ENCODE measurements around the gene WDR93.

WDR93 gene

GRCh38 chr15:89690276-89691218, at the start of gene WDR93, which contains the start of gene PEX11A:
Gene WDR93, plus strand, starts transcription at chr15:89690811. Its CDS starts 10,936 bp downstream, at chr15:89701747.
Gene PEX11A, minus strand, starts transcription at chr15:89690754. Its CDS starts 122 bp downstream, at chr15:89690632.
- no peaks in the 10 kb centered on the region for H3K4me1 ChIP-seq (ENCODE audit: insufficient read depth, insufficient read length)
- H3K27me3 ChIP-seq (ENCODE audit: insufficient read depth, insufficient read length), result peaks cover 18% of the 10 kb centered on the region
- TF ChIP-seq ZNF274 (IDR thresholded peaks at IDR 0.05; ENCODE audit: low read depth, low read length), result no peak
- no peak for TF ChIP-seq YY1 (IDR thresholded peaks at IDR 0.05; ENCODE audit: insufficient read depth, insufficient read length)
- H3K4me3 ChIP-seq (ENCODE audit: insufficient read length, low read depth), result peak within 1 kb of the TSS; percentile 80
- H3K9me3 ChIP-seq (ENCODE audit: insufficient read depth, low read length), result no peaks in the 10 kb centered on the region
- DNase-seq (ENCODE audit: low read depth, low spot score), result peak; percentile 64
- H3K36me3 ChIP-seq (ENCODE audit: insufficient read depth, insufficient read length, low read length), result no peaks in the 10 kb centered on the region
- H3K9ac ChIP-seq (ENCODE audit: insufficient read length, low read depth), result peak within 1 kb of the TSS; percentile 73

GRCh38 chr15:89641053-89641452, 49.6 kb upstream of the WDR93 start:
- Histone ChIP-seq H3K36me3 (ENCODE audit: insufficient read depth, insufficient read length, low read length) (peaks cover 52% of the 10 kb centered on the region), H3K27me3 (ENCODE audit: insufficient read depth, insufficient read length) (no peaks in the 10 kb centered on the region), H3K4me1 (ENCODE audit: insufficient read depth, insufficient read length) (no peaks in the 10 kb centered on the region), H3K9ac (ENCODE audit: insufficient read length, low read depth) (no peak overlapping the region), H3K9me3 (ENCODE audit: insufficient read depth, low read length) (no peaks in the 10 kb centered on the region; the same call in 1 of the 2 replicates), H3K4me3 (ENCODE audit: insufficient read length, low read depth) (no peak overlapping the region)
- TF ChIP-seq YY1 (IDR thresholded peaks at IDR 0.05; ENCODE audit: insufficient read depth, insufficient read length) (no peak), SUZ12 (IDR thresholded peaks at IDR 0.05; ENCODE audit: extremely low read depth, insufficient read depth, insufficient read length) (no peak), ZNF274 (IDR thresholded peaks at IDR 0.05; ENCODE audit: low read depth, low read length) (no peak)
- DNase-seq (ENCODE audit: low read depth, low spot score), result no peak

DNA sequence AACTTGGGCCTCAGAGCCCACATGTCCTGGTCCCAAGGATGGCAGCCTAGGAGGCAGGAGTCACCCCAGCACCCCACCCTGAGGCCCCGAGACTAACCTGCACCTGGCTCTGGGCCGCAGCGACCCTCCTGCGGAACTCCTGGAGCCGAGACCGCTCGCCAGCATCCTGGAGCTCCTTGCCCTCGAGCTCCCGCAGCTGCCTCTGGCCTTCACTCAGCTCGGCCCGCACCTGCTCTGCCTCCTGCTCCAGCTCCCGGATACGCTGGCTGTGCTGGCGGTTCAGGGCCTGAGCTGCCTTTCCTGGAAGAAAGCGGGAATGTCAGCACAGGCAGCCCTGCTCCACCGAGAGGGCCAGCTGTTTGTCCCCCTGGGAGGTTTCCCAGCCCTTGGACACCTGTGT, 48.5 kb upstream of the WDR93 start:
- Histone ChIP-seq H3K9me3 (ENCODE audit: insufficient read depth, low read length) (no peaks in the 10 kb centered on the region; the same call in 1 of the 2 replicates), H3K36me3 (ENCODE audit: insufficient read depth, insufficient read length, low read length) (peaks cover 62% of the 10 kb centered on the region), H3K27me3 (ENCODE audit: insufficient read depth, insufficient read length) (no peaks in the 10 kb centered on the region), H3K4me1 (ENCODE audit: insufficient read depth, insufficient read length) (no peaks in the 10 kb centered on the region), H3K4me3 (ENCODE audit: insufficient read length, low read depth) (no peak overlapping the region), H3K9ac (ENCODE audit: insufficient read length, low read depth) (no peak overlapping the region)
- DNase-seq (ENCODE audit: low read depth, low spot score), result no peak
- TF ChIP-seq SUZ12 (IDR thresholded peaks at IDR 0.05; ENCODE audit: extremely low read depth, insufficient read depth, insufficient read length) (no peak), YY1 (IDR thresholded peaks at IDR 0.05; ENCODE audit: insufficient read depth, insufficient read length) (no peak), ZNF274 (IDR thresholded peaks at IDR 0.05; ENCODE audit: low read depth, low read length) (no peak)

GRCh38 chr15:89645680-89646079, 44.9 kb upstream of the WDR93 start:
- peaks cover 3% of the 10 kb centered on the region for H3K4me1 ChIP-seq (ENCODE audit: insufficient read depth, insufficient read length)
- DNase-seq (ENCODE audit: low read depth, low spot score), result no peak
- H3K9me3 ChIP-seq (ENCODE audit: insufficient read depth, low read length), result no peaks in the 10 kb centered on the region
- no peak overlapping the region for H3K9ac ChIP-seq (ENCODE audit: insufficient read length, low read depth)
- TF ChIP-seq SUZ12 (IDR thresholded peaks at IDR 0.05; ENCODE audit: extremely low read depth, insufficient read depth, insufficient read length), result no peak
- TF ChIP-seq YY1 (IDR thresholded peaks at IDR 0.05; ENCODE audit: insufficient read depth, insufficient read length), result no peak
- TF ChIP-seq ZNF274 (IDR thresholded peaks at IDR 0.05; ENCODE audit: low read depth, low read length), result no peak
- H3K27me3 ChIP-seq (ENCODE audit: insufficient read depth, insufficient read length), result no peaks in the 10 kb centered on the region
- H3K4me3 ChIP-seq (ENCODE audit: insufficient read length, low read depth), result no peak overlapping the region
- peaks cover 90% of the 10 kb centered on the region for H3K36me3 ChIP-seq (ENCODE audit: insufficient read depth, insufficient read length, low read length)

- Histone ChIP-seq H3K4me1 (ENCODE audit: insufficient read depth, insufficient read length) (peaks cover 3% of the 10 kb centered on the region), H3K4me3 (ENCODE audit: insufficient read length, low read depth) (no peak overlapping the region), H3K27me3 (ENCODE audit: insufficient read depth, insufficient read length) (no peaks in the 10 kb centered on the region), H3K36me3 (ENCODE audit: insufficient read depth, insufficient read length, low read length) (peaks cover 84% of the 10 kb centered on the region), H3K9me3 (ENCODE audit: insufficient read depth, low read length) (no peaks in the 10 kb centered on the region), H3K9ac (ENCODE audit: insufficient read length, low read depth) (no peak overlapping the region)
- DNase-seq (ENCODE audit: low read depth, low spot score), result no peak
- TF ChIP-seq YY1 (IDR thresholded peaks at IDR 0.05; ENCODE audit: insufficient read depth, insufficient read length), result no peak
- no peak for TF ChIP-seq ZNF274 (IDR thresholded peaks at IDR 0.05; ENCODE audit: low read depth, low read length)
- no peak for TF ChIP-seq SUZ12 (IDR thresholded peaks at IDR 0.05; ENCODE audit: extremely low read depth, insufficient read depth, insufficient read length)
These were observed 44.0 kb upstream of the WDR93 start for GRCh38 chr15:89646416-89647141.

DNA sequence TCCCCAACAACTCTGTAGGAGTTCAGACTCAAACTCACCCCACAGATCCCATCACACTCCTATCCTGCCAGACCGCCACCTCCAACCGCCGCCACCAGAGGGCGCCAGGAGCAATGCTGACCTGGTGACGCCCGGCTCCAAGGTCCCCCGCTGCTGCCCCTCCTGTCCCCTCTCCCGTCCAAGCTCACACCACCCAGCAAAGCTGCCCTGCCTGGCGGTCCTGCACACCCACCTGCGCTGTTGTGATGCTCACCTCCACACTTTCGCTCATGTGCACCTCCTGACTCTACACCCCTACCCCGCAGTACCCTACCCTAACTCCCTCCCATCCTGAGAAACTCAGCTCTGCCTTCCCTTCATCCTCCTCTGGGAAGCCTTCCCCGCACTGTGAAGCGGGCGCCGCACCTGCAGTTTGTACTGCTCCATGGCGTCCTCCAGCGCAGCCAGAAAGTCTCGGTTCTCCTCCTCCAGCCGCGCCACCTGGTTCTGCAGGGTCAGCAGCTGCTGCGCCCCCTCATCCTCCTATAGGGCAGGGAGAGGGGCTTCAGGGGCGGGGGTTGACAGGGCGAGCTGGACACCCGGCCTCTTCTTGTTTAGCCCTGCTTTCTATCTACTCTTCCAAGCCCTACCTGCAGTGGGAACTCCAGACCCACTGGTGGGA, 43.3 kb upstream of the WDR93 start:
- H3K4me1 ChIP-seq (ENCODE audit: insufficient read depth, insufficient read length), result peaks cover 3% of the 10 kb centered on the region
- H3K9me3 ChIP-seq (ENCODE audit: insufficient read depth, low read length), result no peaks in the 10 kb centered on the region
- H3K4me3 ChIP-seq (ENCODE audit: insufficient read length, low read depth), result no peak overlapping the region
- no peaks in the 10 kb centered on the region for H3K27me3 ChIP-seq (ENCODE audit: insufficient read depth, insufficient read length)
- peak; percentile 49 for DNase-seq (ENCODE audit: low read depth, low spot score)
- no peak for TF ChIP-seq YY1 (IDR thresholded peaks at IDR 0.05; ENCODE audit: insufficient read depth, insufficient read length)
- no peak for TF ChIP-seq SUZ12 (IDR thresholded peaks at IDR 0.05; ENCODE audit: extremely low read depth, insufficient read depth, insufficient read length)
- TF ChIP-seq ZNF274 (IDR thresholded peaks at IDR 0.05; ENCODE audit: low read depth, low read length), result no peak
- H3K9ac ChIP-seq (ENCODE audit: insufficient read length, low read depth), result no peak overlapping the region
- H3K36me3 ChIP-seq (ENCODE audit: insufficient read depth, insufficient read length, low read length), result peaks cover 84% of the 10 kb centered on the region

All from NT2/D1 (cell line).